NOMO-1 treated with DMSO at 0.1 percent for 48 hours (cell line): ENCODE data around the gene GREB1.
A peak's percentile ranks its signal among the peaks of the same experiment; 100 is the strongest.

Source experiments
- DNase-seq: peaks from one replicate; lab custom pipeline; 2025; ENCODE audit not compliant: unreplicated experiment; lab: John Stamatoyannopoulos, UW

The GREB1 gene

GRCh38 chr2:11578986-11579774 lies 45.3 kb downstream of the GREB1 start:
- DNase-seq: no peak

- no peak for DNase-seq
These were observed 46.2 kb downstream of the GREB1 start for GRCh38 chr2:11579867-11580659.

- no peak for DNase-seq
These were observed 46.9 kb downstream of the GREB1 start for GRCh38 chr2:11580697-11581096.

- DNase-seq: no peak
These were observed 47.4 kb downstream of the GREB1 start for GRCh38 chr2:11581124-11581796.

GRCh38 chr2:11581797-11582611 lies 48.2 kb downstream of the GREB1 start:
- DNase-seq: no peak

- no peak for DNase-seq
These were observed 48.7 kb downstream of the GREB1 start for GRCh38 chr2:11582612-11582861.

GRCh38 chr2:11582862-11583752 lies 49.3 kb downstream of the GREB1 start:
- DNase-seq: peak; percentile 39

- DNase-seq: peak; percentile 89
These were observed 50.1 kb downstream of the GREB1 start for GRCh38 chr2:11583840-11584524.

GRCh38 chr2:11584525-11585056 lies 50.7 kb downstream of the GREB1 start:
- no peak for DNase-seq

- DNase-seq: no peak
These were observed 51.2 kb downstream of the GREB1 start for GRCh38 chr2:11585071-11585470.

GRCh38 chr2:11588228-11589110 lies 54.6 kb downstream of the GREB1 start:
- no peak for DNase-seq

GRCh38 chr2:11589316-11589940 lies 55.6 kb downstream of the GREB1 start:
- DNase-seq: no peak

GRCh38 chr2:11590193-11590592 lies 56.3 kb downstream of the GREB1 start:
- no peak for DNase-seq

- no peak for DNase-seq
These were observed 57.2 kb downstream of the GREB1 start for GRCh38 chr2:11591091-11591490.

- no peak for DNase-seq
These were observed 59.1 kb downstream of the GREB1 start for GRCh38 chr2:11592671-11593574.

- DNase-seq: no peak
These were observed 63.0 kb downstream of the GREB1 start for GRCh38 chr2:11596801-11597200.
